H9 (cell line): ENCODE data around the gene TPCN2. TPM values are rescaled to one million over a fixed set of nuclear protein-coding genes. Genes with fewer than 3 reads are reported as not detected.

Experiments used
- DNase-seq: peaks from one replicate; pipeline ENCODE4 v3.0.0-alpha.2; 2017
- H2AFZ ChIP-seq: one replicate; pipeline ENCODE4 v1.6.1; 2013; ENCODE audit warnings: mild to moderate bottlenecking, low read length, control low read depth, moderate library complexity
- H2AK5ac ChIP-seq: 2 replicates; pipeline ENCODE4 v1.6.1; 2013; ENCODE audit warnings: low read length, control low read depth, mixed read lengths; ENCODE audit not compliant: insufficient read length
- H2BK120ac ChIP-seq: one replicate; pipeline ENCODE4 v1.6.1; 2013; ENCODE audit warnings: low read depth, mild to moderate bottlenecking, low read length, control low read depth, inconsistent platforms; ENCODE audit not compliant: poor library complexity, severe bottlenecking
- H2BK12ac ChIP-seq: 2 replicates; pipeline ENCODE4 v1.6.1; 2013; ENCODE audit warnings: low read length, control low read depth, mixed read lengths, low read depth; ENCODE audit not compliant: insufficient read length
- H2BK15ac ChIP-seq: 2 replicates; pipeline ENCODE4 v1.6.1; 2013; ENCODE audit warnings: low read depth, low read length, control low read depth
- H2BK20ac ChIP-seq: one replicate; pipeline ENCODE4 v1.6.1; 2013; ENCODE audit warnings: low read depth, mild to moderate bottlenecking, low read length, control low read depth, inconsistent platforms; ENCODE audit not compliant: poor library complexity, severe bottlenecking
- H2BK5ac ChIP-seq: 2 replicates; pipeline ENCODE4 v1.6.1; 2013; ENCODE audit warnings: low read length, control low read depth, mixed read lengths; ENCODE audit not compliant: insufficient read length
- H3K14ac ChIP-seq: 2 replicates; pipeline ENCODE4 v1.6.1; 2013; ENCODE audit warnings: low read length, control low read depth; ENCODE audit not compliant: insufficient read depth
- H3K18ac ChIP-seq: 2 replicates; pipeline ENCODE4 v1.6.1; 2013; ENCODE audit warnings: low read depth, mild to moderate bottlenecking, mixed read lengths, low read length, control low read depth; ENCODE audit not compliant: insufficient read length
- H3K23ac ChIP-seq: 2 replicates; pipeline ENCODE4 v1.6.1; 2013; ENCODE audit warnings: low read length, control low read depth, mixed read lengths, low read depth; ENCODE audit not compliant: insufficient read length
- H3K23me2 ChIP-seq: 2 replicates; pipeline ENCODE4 v1.6.1; 2013; ENCODE audit warnings: low read depth, mild to moderate bottlenecking, mixed read lengths, low read length, control low read depth; ENCODE audit not compliant: insufficient read length, poor library complexity, severe bottlenecking
- H3K27ac ChIP-seq: 2 replicates; pipeline ENCODE4 v1.5.1; 2013; ENCODE audit warnings: low read length, control low read depth, mixed read lengths, low read depth; ENCODE audit not compliant: insufficient read length
- H3K27me3 ChIP-seq: 2 replicates; pipeline ENCODE4 v1.6.1; 2013; ENCODE audit warnings: low read length, control low read depth, inconsistent platforms; ENCODE audit not compliant: insufficient read depth
- H3K4ac ChIP-seq: 2 replicates; pipeline ENCODE4 v1.6.1; 2013; ENCODE audit warnings: low read depth, mild to moderate bottlenecking, control low read depth, inconsistent platforms, low read length, moderate library complexity
- H3K4me1 ChIP-seq: 2 replicates; pipeline ENCODE4 v1.6.1; 2013; ENCODE audit warnings: low read length, control low read depth, inconsistent platforms; ENCODE audit not compliant: insufficient read depth
- H3K4me2 ChIP-seq: 2 replicates; pipeline ENCODE4 v1.6.1; 2013; ENCODE audit warnings: low read length, control low read depth, mixed read lengths; ENCODE audit not compliant: insufficient read length, insufficient read depth
- H3K56ac ChIP-seq: 2 replicates; pipeline ENCODE4 v1.6.1; 2013; ENCODE audit warnings: low read depth, mild to moderate bottlenecking, mixed read lengths, low read length, control low read depth; ENCODE audit not compliant: insufficient read length
- H3K79me1 ChIP-seq: 2 replicates; pipeline ENCODE4 v1.6.1; 2013; ENCODE audit warnings: low read depth, mild to moderate bottlenecking, moderate library complexity, low read length, control low read depth, inconsistent platforms; ENCODE audit not compliant: insufficient read depth, poor library complexity, severe bottlenecking
- H3K79me2 ChIP-seq: 2 replicates; pipeline ENCODE4 v1.6.1; 2013; ENCODE audit warnings: low read length, control low read depth, inconsistent platforms; ENCODE audit not compliant: insufficient read depth
- H3K9ac ChIP-seq: 2 replicates; pipeline ENCODE4 v1.6.1; 2013; ENCODE audit warnings: low read length, control low read depth, mixed read lengths; ENCODE audit not compliant: insufficient read length; ENCODE audit errors: extremely low read depth
- H3K9me3 ChIP-seq: one replicate; pipeline ENCODE4 v1.6.1; 2013; ENCODE audit warnings: low read depth, low read length, inconsistent platforms; ENCODE audit not compliant: control insufficient read depth
- H3T11ph ChIP-seq: one replicate; pipeline ENCODE4 v1.6.1; 2013; ENCODE audit warnings: mild to moderate bottlenecking, low read length, control low read depth, inconsistent platforms
- H4K20me1 ChIP-seq: one replicate; pipeline ENCODE4 v1.6.1; 2013; ENCODE audit not compliant: control insufficient read depth, insufficient read length, insufficient read depth
- H4K5ac ChIP-seq: 2 replicates; pipeline ENCODE4 v1.6.1; 2013; ENCODE audit warnings: low read depth, mild to moderate bottlenecking, mixed read lengths, low read length, control low read depth; ENCODE audit not compliant: insufficient read length
- H4K8ac ChIP-seq: replicated peaks from 2 replicates; pipeline ENCODE4 v1.6.1; 2013; ENCODE audit warnings: low read length, control low read depth, mixed read lengths, low read depth; ENCODE audit not compliant: insufficient read length
- H4K91ac ChIP-seq: 2 replicates; pipeline ENCODE4 v1.6.1; 2013; ENCODE audit warnings: low read depth, mild to moderate bottlenecking, moderate library complexity, mixed read lengths, low read length, control low read depth; ENCODE audit not compliant: insufficient read length
- H3K27ac Mint-ChIP-seq, 3 experiments: 2 replicates in 2 of 3; 3 replicates in 1 of 3; pipeline ENCODE4 v1.8.0; 2020 to 2021; ENCODE audit warnings: mixed read lengths in 3 of 3, mild to moderate bottlenecking in 1 of 3, moderate library complexity in 1 of 3
- H3K27me3 Mint-ChIP-seq: 2 replicates; pipeline ENCODE4 v1.8.0; 2021; ENCODE audit warnings: low read depth, mild to moderate bottlenecking, moderate library complexity, mixed read lengths
- H3K36me3 Mint-ChIP-seq, 3 experiments: 2 replicates in 2 of 3; 3 replicates in 1 of 3; pipeline ENCODE4 v1.8.0; 2020 to 2021; ENCODE audit warnings: low read depth in 3 of 3, mixed read lengths in 3 of 3; ENCODE audit not compliant: insufficient read depth in 1 of 3
- H3K4me1 Mint-ChIP-seq, 2 experiments: 2 replicates each; pipeline ENCODE4 v1.8.0; 2020; ENCODE audit warnings: mixed read lengths in 2 of 2
- H3K4me3 Mint-ChIP-seq, 2 experiments: 2 replicates in 1 of 2; 3 replicates in 1 of 2; pipeline ENCODE4 v1.8.0; 2020 to 2021; ENCODE audit warnings: mild to moderate bottlenecking in 2 of 2, mixed read lengths in 2 of 2, moderate library complexity in 1 of 2
- H3K9me3 Mint-ChIP-seq, 2 experiments: 2 replicates in 1 of 2; 3 replicates in 1 of 2; pipeline ENCODE4 v1.8.0; 2020; ENCODE audit warnings: mild to moderate bottlenecking in 2 of 2, mixed read lengths in 2 of 2, moderate library complexity in 1 of 2
- CTCF ChIP-seq: fragments of 200-600 bp; sonication (generic); conservative IDR thresholded peaks from 3 replicates; pipeline ENCODE4 v1.8.0; 2021; ENCODE audit warnings: antibody characterized with exemption, mild to moderate bottlenecking
- WGBS: extraction: QIAGEN DNeasy Blood & Tissue Kit; methylation state at CpG from one replicate; pipeline ENCODE4 v1.1.7; 2013; ENCODE audit warnings: missing lambda C conversion rate, low lambda C conversion rate, mixed read lengths; ENCODE audit not compliant: insufficient read length; ENCODE audit errors: extremely low coverage; 5-methylcytosine and 5-hydroxymethylcytosine counted together
- total RNA-seq: library from RNA; stranded (reverse); gene quantifications from 2 replicates; pipeline ENCODE4 v1.2.1, GENCODE V29; 2021

The TPCN2 gene
- total RNA-seq, 1 experiment from 2014 or later = 16.8 TPM

- no peak overlapping the region for H3K23ac ChIP-seq
- H3K4me1 ChIP-seq = no peaks in the 10 kb centered on the region
- no peak overlapping the region for H3K4ac ChIP-seq
- no peak overlapping the region for H2BK15ac ChIP-seq
- H2BK5ac ChIP-seq = no peak overlapping the region
- H3K27ac ChIP-seq = no peak overlapping the region
- H3K23me2 ChIP-seq = no peaks in the 10 kb centered on the region
- H3K79me1 ChIP-seq = no peaks in the 10 kb centered on the region
- H3K36me3 Mint-ChIP-seq = peaks cover 0 to 5% (median 0%) of the 10 kb centered on the region in 3 experiments; a peak in 4 of 7 replicates
- H3K18ac ChIP-seq = no peak overlapping the region
- no peak overlapping the region for H4K5ac ChIP-seq
- H3K9ac ChIP-seq = no peak overlapping the region
- no peak for TF ChIP-seq CTCF
- no peak overlapping the region for H2BK20ac ChIP-seq
- peaks cover 14 to 15% of the 10 kb centered on the region in 2 experiments for H3K4me1 Mint-ChIP-seq
- H2BK12ac ChIP-seq = no peak overlapping the region
- H3K27me3 ChIP-seq = no peaks in the 10 kb centered on the region
- H3K9me3 Mint-ChIP-seq = no peaks in the 10 kb centered on the region; a peak in 1 of 5 replicates
- peak overlapping the region in 2 of 3 experiments; percentile 50 to 56; a peak in 3 of 7 replicates for H3K27ac Mint-ChIP-seq
- no peak overlapping the region for H3K14ac ChIP-seq
- H4K20me1 ChIP-seq = no peaks in the 10 kb centered on the region
- DNase-seq = peak; percentile 20
- no peaks in the 10 kb centered on the region for H3K79me2 ChIP-seq
- no peak overlapping the region for H2AFZ ChIP-seq
- H3K4me3 Mint-ChIP-seq = no peak overlapping the region
- H3K27me3 Mint-ChIP-seq = no peaks in the 10 kb centered on the region; the same call in 1 of the 2 replicates
- H4K8ac ChIP-seq = no peak overlapping the region
- H2AK5ac ChIP-seq = no peak overlapping the region
- H2BK120ac ChIP-seq = no peak overlapping the region
- H4K91ac ChIP-seq = no peak overlapping the region
- WGBS = no CpG with 5 or more reads among the region's 27 CpGs
- no peaks in the 10 kb centered on the region for H3K9me3 ChIP-seq
- no peak overlapping the region for H3T11ph ChIP-seq
- H3K56ac ChIP-seq = no peak overlapping the region
- no peak overlapping the region for H3K4me2 ChIP-seq
Observed at GRCh38 chr11:69005183-69005630, 43.5 kb upstream of the TPCN2 start.
